OCI-LY7 (cell line): ENCODE measurements around the gene ZNF451.
"Not testable (repeated sequence)": the region's sequence is repeated elsewhere in the genome, so short reads cannot be mapped to it uniquely, and the experiment has no call there.

ENCODE experiments used
- EZH2phosphoT487 ChIP-seq: fragments of 200-600 bp; sonication (generic); IDR thresholded peaks from 2 replicates; pipeline ENCODE4 v1.6.1; 2018; ENCODE audit warnings: low read depth, borderline replicate concordance, mild to moderate bottlenecking, mixed run types, antibody characterized with exemption, low read length, moderate library complexity, mixed read lengths
- TF ChIP-seq, protein P1 (sequence below): fragments of 200-600 bp; sonication (generic); conservative IDR thresholded peaks from 2 replicates; pipeline ENCODE4 v1.5.1; 2014; ENCODE audit warnings: mild to moderate bottlenecking, antibody characterized with exemption, low read length, moderate library complexity, mixed read lengths

DNA sequence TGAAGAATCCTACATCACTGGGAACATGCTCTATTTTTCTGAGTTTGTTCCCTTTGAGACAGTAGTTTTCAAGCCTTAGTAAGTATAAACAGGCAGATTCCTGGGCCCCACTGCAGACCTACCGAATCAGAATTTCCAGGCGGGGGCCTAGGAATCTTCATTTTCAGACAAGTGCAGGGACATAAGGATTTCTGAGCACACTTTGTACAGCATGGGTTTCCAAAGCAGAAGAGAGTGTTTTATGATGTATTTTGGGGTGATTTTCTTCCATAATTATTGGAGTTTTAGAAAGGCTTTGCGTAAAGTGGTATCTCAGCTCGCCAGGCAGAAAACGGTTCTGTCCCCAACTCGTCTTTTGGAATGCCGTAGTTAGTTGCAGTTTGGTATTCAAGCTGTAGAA lies 1.4 kb downstream of the ZNF451 start:
- TF ChIP-seq, protein P1, sequence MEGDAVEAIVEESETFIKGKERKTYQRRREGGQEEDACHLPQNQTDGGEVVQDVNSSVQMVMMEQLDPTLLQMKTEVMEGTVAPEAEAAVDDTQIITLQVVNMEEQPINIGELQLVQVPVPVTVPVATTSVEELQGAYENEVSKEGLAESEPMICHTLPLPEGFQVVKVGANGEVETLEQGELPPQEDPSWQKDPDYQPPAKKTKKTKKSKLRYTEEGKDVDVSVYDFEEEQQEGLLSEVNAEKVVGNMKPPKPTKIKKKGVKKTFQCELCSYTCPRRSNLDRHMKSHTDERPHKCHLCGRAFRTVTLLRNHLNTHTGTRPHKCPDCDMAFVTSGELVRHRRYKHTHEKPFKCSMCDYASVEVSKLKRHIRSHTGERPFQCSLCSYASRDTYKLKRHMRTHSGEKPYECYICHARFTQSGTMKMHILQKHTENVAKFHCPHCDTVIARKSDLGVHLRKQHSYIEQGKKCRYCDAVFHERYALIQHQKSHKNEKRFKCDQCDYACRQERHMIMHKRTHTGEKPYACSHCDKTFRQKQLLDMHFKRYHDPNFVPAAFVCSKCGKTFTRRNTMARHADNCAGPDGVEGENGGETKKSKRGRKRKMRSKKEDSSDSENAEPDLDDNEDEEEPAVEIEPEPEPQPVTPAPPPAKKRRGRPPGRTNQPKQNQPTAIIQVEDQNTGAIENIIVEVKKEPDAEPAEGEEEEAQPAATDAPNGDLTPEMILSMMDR: not testable (repeated sequence)
- not testable (repeated sequence) for TF ChIP-seq EZH2phosphoT487
